Thyroid gland (tissue), 4 donors: Measurements from ENCODE around the gene CD244.

Source experiments
- CTCF ChIP-seq, 6 experiments: fragments of 200-600 bp in 3 of 6; fragments of 450-650 bp in 3 of 6; sonication (generic) in 3 of 6; IDR thresholded peaks; one replicate each; pipeline ENCODE4 v1.5.1; 2016 to 2019; ENCODE audit warnings: antibody characterized with exemption in 6 of 6, mild to moderate bottlenecking in 2 of 6, inconsistent platforms in 1 of 6, moderate library complexity in 1 of 6
- POLR2A ChIP-seq, 2 donors: fragments of 450-650 bp; IDR thresholded peaks; one replicate each; pipeline ENCODE4 v1.6.1; 2017; ENCODE audit warnings: antibody characterized with exemption in 2 of 2, mild to moderate bottlenecking in 2 of 2, moderate library complexity in 1 of 2

- TF ChIP-seq CTCF (IDR thresholded peaks at IDR 0.05): no peak
- TF ChIP-seq POLR2A (IDR thresholded peaks at IDR 0.05): no peak
Observed at GRCh38 chr1:160819186-160819585, 43.5 kb downstream of the CD244 start.
